GM19025 (cell line): ENCODE results near the gene ERV3-1.
A peak's percentile ranks its signal among the peaks of the same experiment; 100 is the strongest.
"Not testable (repeated sequence)": the region's sequence is repeated elsewhere in the genome, so short reads cannot be mapped to it uniquely, and the experiment has no call there.

Experiments used
- ATAC-seq: cut with Tn5 transposase; IDR thresholded peaks from one replicate; pipeline ENCODE4 v1.9.1; 2021; ENCODE audit warnings: mild to moderate bottlenecking, low read depth, moderate library complexity; ENCODE audit not compliant: unreplicated experiment

Gene ERV3-1, protein sequence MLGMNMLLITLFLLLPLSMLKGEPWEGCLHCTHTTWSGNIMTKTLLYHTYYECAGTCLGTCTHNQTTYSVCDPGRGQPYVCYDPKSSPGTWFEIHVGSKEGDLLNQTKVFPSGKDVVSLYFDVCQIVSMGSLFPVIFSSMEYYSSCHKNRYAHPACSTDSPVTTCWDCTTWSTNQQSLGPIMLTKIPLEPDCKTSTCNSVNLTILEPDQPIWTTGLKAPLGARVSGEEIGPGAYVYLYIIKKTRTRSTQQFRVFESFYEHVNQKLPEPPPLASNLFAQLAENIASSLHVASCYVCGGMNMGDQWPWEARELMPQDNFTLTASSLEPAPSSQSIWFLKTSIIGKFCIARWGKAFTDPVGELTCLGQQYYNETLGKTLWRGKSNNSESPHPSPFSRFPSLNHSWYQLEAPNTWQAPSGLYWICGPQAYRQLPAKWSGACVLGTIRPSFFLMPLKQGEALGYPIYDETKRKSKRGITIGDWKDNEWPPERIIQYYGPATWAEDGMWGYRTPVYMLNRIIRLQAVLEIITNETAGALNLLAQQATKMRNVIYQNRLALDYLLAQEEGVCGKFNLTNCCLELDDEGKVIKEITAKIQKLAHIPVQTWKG

DNA sequence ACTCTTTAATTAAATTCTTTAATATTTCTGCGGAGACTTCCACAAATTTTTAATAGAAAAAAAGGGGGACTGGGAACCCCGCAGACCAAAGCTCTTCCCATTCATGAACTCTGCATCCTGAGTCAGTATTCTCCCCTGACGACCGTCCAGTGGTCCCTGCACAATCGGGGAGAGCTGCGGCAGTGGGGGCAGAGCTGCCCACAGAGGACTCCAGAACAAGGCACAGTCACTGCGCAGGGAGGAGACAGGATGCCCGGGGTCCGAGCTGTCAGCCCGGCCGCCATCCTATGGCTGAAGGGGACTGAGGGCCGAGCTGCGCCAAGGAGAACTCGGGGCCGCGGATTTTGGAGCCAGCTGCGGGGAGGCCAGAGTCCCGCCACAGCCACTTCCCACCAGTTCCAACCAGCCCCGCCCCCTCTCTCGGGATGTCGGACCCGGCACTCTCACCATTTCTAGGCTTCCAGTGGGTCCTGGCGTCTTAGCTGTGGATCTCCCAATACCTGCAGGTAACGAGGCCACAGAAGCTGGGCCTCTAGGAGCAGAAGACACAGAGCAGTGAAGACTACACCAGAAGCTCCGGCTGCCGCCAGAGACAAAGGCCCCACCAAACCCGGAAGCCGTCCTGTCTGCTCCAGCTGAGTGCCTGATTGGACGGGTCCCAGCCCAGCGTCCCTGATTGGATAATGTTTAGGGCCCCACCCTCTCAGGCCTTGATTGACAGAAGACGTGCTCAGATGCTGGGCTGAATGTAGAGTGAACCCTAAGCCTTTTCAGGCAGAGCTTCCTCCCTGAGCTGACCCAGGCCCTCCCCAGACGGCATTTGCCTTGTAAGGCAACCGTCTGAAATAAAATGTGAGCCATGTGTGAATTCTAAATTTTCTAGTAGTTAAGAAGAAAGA is at the start of gene ERV3-1:
Gene ERV3-1, minus strand, starts transcription at position 594 of the 899 bp plus-strand sequence. CDS start 13,661 bp downstream, outside the sequence.
- ATAC-seq, result peak; percentile 100

DNA sequence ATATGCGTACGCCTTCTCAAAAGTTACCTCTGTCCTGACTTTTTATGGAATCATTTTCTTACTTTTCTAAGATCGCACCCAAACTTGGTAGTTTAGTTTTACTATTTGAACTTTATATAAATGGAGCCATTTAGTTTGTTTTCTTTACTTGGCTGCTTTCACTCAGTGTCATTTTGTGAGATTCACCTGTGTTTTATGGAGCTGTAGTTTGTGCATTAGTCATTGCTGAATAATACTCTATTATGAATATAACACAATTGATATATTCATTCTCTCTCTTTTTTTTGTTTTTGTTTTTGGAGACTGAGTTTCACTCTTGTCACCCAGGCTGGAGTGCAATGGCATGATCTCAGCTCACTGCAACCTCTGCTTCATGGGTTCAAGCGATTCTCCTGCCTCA is 49.3 kb upstream of the ERV3-1 start:
- not testable (repeated sequence) for ATAC-seq

DNA sequence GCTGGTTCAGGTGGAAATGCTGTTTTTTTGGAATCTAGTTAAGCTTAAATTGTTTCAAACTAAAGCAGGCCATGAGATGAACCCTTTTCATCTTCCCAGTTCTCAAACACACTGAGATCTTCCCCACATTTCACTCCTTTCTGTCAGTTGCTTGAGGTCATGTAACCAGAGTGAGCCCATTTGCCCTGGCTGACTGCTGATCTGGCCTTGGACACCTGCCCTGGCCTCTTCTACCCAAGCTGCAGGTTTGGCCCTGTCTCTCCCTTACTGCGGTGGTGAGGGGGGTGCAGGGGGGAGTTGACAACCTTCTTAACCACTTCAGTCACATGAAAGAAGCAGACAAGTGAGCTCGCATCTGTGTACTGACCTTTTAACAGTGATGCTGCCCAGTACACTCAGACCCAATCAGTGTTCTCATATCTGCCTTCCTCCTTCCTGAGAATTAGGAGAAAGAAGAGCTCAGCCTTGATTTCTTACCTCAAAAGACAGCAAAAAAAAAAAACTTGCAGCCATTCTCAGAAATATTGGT is 48.0 kb upstream of the ERV3-1 start:
- ATAC-seq, result not testable (repeated sequence)

DNA sequence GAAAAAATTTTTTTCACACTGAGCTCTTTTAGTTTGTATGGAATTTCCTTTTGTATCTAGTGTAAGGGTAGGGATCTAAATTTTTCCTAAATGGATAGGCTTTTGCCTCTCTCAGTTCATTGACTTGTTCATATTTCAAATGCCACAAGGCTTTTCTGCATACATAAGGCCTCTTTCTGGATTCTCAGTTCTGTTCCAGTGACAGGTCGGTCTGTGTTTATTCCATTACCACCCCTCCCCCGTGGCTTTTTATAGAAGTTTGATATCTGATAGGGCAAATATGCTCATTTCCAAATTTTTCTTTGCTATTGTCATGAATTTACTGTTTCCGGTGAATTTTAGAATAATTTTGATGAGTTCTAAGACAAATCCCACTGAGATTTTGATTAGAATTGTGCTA is 45.2 kb upstream of the ERV3-1 start:
- not testable (repeated sequence) for ATAC-seq

DNA sequence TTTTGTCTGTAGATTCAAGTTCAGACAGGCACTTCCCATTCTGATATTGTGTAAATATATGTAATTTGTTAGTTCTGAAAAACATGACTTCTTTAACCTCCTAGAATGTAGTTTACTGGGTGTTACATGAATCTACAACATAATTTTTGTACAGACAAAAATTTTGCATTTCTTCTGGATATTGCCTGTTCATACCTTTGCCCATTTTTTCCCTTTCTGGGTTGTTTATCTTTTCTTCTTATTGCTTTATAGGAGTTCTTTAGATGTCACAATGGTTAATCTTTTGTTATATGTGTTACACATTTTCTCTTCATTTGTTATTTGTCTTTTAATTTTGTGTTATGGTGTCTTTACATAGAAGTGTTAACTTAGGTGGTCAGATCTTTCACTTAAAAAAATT is 44.7 kb upstream of the ERV3-1 start:
- not testable (repeated sequence) for ATAC-seq

DNA sequence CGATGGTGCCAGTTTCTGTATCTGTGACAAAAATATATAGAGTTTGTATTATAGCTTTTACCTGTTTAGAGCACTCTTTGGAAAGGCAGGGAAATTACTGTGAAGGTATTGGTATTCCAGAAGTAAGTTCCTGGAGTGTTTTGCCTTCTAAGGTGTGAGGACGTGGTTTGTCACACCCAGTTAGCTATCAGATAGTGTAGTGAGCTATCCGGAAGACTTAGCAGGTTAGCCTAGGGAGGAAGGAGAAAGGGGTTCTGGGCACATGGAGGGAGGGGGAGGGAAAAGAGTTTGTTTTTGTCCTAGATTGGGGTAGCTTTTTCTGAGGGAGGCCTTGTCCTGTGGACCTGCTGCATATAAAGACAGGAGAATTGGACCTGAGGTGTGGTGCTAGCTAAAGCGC is 39.8 kb upstream of the ERV3-1 start:
- ATAC-seq, result not testable (repeated sequence)

DNA sequence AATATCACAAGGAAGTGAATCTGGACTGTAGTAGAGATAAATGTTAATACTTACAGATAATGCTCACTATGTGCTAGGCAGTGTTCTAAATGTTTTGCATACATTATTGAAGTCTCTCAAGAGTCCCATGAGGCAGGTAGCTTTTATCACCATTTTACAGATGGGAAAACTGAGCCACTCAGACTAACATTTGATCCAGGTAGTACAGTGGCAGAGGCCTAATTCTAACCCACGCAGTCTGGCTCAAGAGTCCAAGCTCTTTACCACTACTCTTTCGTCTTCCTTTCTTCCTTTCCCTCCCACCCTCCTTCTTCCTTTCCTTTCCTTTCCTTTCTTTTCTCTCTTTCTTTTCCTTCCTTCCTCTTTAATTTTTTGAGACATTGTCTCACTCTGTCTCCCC is 39.1 kb upstream of the ERV3-1 start:
- not testable (repeated sequence) for ATAC-seq

DNA sequence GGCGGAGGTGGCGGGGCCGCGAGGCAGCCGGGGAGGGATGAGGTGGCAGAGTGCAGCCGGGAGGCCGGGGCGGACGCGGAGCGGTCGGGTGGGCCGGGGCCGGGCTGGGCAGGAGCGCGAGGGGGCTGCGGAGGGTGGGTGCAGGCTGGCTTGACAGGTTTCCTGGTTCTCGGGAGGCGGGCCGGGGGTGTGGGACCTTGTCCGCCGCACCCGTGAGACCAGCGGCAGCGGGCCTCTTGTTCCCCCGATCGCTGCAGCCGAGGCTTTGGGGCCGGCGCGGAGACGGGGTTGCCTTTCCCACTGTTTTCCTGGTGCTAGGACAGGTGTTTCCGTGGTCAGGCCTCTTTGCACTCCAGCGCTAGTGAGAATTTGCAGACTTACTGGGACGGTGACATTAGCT is 32.3 kb upstream of the ERV3-1 start:
- ATAC-seq, result peak; percentile 6

DNA sequence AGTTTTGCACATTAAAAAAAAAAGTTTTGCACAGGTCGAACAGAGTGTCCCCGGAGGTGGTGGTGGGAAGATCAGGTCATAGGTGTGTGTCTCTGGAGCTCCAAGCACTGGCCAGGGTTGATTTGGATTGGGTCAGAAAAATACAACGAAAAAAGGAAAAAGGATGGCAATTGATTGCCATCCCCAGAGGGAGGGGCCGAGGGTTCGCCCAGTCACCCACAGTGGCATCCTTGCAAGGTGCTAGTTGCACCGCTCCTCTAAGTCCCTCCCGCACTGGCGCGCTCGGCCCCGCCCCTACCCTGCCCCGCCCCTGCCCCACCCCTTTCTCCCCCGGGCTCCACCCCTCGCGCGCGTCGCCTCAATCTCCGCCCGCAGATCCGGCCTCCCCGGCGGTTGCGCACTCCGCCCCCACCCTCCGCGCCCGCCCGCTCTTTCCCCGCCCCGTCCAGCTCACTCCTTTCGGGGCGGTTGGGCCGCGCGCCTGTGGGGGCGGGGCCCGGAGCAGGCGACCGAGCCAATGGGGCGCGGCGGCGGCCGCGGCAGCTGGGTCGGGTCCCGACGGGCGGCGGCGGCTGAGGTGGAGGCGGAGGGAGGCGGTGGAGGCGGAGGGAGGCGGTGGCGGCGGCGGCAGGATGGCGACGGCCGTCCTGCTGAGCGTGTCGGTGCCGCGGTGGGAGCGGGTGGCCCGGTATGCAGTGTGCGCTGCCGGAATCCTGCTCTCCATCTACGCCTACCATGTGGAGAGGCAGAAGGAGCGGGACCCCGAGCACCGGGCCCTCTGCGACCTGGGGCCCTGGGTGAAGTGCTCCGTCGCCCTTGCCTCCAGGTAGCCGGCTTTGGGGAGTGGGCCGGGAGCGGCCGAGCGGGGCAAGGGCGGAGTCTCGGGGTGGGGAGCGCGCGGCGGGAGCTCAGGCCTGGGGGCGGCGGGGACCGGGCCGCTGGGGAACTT is 31.5 kb upstream of the ERV3-1 start:
- peak; percentile 88 for ATAC-seq

DNA sequence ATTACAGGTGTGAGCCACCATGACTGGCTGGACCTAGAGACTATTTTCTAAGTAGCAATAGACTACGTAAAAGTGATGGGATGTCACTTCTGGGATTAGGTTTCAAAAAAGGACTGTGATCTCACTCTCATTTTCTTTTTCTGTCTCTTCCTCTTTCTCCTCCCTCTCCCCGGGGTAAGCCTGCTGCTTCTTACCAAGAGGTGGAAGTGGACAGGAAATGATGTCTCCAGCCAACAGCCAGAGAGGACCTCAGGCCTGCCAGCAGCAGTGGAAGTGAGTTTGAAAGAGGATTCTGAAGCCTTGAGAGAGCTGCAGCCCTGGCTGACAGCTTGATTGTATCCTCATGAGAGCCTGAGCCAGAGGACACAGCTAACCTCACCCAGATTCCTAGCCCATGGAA is 30.0 kb upstream of the ERV3-1 start:
- ATAC-seq, result not testable (repeated sequence)

DNA sequence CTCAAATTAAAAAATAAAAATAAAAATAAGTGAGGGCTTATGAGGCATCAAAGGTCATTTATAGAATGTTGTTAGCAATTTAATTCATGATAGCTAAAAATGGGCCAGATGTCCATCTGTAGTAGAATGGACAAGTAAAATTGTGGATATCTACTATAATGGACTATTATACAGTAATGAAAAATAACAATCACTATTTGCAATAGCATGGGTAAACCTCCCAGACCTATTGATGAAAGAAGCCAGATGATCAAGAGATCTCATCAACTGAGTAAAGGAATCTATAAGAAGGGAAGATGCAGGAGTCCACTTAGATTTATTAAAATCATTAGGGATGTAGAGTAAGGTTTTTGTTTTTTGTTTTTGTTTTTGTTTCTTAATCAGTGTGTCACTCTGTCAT is 29.0 kb upstream of the ERV3-1 start:
- not testable (repeated sequence) for ATAC-seq

DNA sequence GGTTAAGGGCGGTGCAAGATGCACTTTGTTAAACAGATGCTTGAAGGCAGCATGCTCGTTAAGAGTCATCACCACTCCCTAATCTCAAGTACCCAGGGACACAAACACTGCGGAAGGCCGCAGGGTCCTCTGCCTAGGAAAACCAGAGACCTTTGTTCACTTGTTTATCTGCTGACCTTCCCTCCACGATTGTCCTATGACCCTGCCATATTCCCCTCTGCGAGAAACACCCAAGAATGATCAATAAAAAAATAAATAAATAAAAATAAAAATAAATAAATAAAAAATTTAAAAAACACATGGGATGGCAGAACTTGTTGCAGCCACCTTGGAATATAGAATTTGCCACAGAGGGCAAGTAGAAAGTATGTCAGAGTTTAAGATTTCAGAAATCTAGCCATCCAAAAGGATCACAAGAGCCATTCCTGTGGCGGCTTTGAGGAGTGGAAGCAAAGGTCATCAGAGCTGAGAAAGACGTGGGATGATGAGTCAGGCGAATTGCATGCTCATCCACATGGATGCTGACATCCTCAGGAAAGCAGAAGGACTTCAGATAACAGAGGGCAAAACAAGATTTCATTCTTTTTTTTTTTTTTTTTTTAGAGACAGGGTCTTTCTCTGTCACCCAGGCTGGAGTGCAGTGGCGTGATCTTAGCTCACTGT is 27.8 kb upstream of the ERV3-1 start:
- not testable (repeated sequence) for ATAC-seq

DNA sequence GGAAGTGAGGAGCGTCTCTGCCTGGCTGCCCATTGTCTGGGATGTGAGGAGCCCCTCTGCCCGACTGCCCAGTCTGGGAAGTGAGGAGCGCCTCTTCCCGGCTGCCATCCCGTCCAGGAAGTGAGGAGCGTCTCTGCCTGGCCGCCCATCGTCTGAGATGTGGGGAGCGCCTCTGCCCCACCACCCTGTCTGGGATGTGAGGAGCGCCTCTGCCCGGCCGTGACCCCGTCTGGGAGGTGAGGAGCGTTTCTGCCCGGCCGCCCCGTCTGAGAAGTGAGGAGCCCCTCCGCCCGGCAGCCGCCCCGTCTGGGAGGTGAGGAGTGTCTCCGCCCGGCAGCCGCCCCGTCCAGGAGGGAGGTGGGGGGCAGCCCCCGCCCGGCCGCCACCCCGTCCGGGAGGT is 26.9 kb upstream of the ERV3-1 start:
- ATAC-seq, result not testable (repeated sequence)

DNA sequence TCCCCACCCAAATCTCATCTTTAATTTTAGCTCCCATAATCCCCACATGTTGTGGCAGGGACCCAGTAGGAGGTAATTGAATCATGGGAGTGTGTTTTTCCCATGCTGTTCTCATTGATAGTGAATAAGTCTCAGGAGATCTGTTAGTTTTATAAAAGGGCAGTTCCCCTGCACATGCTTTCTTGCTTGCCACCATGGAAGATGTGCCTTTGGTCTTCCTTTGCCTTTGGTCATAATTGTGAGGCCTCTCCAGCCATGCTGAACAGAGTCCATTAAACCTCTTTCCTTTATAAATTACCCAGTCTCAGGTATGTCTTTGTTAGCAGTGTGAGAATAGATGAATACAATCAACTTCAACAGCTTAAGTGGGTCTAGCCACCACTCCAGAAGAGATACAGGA is 18.5 kb upstream of the ERV3-1 start:
- not testable (repeated sequence) for ATAC-seq

DNA sequence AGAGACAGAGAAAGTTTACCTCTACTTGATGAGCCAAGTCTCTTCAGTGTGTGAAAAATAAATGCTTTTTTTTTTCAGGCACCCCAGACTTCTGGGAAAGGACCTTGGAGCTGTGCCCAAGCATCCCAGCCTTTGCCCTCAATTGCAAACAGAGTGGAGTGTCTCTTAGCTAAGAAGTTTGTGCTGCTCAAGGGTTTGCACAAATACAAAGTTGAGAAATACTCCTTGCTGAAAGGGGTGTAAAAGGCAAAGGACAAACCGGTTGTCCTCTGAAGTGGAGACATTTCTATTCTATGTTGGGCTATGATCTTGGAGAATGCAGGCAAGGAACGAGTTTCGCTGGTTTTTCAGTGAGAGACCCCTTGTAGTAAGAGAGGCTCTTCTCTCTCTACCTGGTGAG is 14.5 kb upstream of the ERV3-1 start:
- ATAC-seq, result not testable (repeated sequence)

DNA sequence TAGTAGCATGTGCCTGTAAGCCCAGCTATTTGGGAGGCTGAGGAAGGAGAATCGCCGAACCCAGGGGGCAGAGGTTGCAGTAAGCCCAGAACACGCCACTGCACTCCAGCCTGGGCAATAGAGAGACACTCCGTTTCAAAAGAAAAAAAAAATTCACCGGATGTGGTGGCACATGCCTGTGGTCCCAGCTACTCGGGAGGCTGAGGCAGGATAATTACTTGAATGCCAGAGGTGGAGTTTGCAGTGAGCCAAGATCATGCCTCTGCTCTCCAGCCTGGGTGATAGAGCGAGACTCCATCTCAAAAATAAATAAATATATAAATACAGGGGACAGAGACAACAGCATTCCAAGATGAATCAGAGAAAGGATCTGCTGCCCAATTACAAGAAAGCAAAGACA is 3.4 kb upstream of the ERV3-1 start:
- ATAC-seq, result not testable (repeated sequence)

DNA sequence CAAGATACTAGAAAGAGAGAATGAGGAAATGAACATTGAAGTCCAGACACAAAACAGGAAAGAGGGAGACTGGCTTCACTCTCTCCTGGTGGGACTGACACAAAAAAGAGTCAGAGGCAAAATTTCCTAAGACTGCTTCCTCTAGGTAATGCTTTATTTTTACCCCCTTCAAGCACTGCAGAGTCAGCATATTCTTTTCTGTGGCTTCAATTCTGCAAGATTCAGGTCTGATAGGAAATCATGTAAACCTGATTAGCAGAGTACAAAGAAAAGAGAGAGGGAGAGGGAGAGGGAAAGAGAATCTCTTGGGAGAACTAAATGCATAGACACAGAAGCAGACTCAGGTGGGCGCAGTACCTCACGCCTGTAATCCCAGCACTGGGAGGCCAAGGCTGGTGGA is 2.9 kb upstream of the ERV3-1 start:
- ATAC-seq, result not testable (repeated sequence)

DNA sequence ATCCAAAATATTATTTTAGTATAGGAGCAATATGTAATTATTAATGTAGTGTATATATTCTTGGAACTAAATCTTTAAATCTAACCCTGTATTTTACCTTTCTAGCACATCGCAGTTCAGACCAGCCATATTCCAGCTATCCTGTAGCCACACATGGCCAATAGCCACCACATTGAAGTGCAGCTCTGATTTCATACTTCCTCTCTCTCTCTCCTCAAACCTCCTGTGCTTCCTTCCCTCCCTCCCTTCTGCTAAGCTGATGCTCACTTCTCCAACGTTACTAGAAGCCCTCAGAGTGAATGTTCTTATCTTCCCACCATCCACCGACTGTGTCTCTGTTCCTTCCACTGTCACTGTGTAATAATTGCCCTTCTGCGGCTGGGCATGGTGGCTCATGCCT is 549 bp upstream of the ERV3-1 start:
- ATAC-seq, result not testable (repeated sequence)

DNA sequence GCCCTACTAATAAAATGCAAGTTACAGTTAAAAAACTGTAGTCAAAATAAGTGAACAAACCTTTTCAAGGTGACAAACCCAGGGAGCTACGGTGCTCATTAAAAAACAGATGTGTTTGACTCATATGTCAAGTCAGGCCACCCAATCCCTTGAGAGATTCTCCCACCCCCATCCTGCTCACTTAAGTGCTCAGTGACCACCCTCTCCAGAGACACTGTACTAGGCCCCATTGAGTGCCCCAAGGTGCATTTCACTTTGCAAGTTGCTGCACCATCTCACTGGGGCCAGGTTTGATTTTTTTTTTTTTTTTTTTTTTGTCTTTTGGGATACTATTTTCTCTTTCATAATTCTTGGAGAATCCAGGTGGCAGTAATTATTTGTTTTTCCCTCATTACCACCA is 1.9 kb downstream of the ERV3-1 start:
- ATAC-seq, result no peak
